HCT116 (cell line): ENCODE measurements around the gene OOSP4A. TPM values are rescaled to one million over a fixed set of nuclear protein-coding genes. Genes with fewer than 3 reads are reported as not detected.

Experiments
- ATAC-seq: fragments of 200-7000 bp; cut with Tn5 transposase; 2 replicates; pipeline ENCODE4 v1.9.1; 2020; ENCODE audit warnings: mild to moderate bottlenecking, moderate library complexity
- BruUV-seq: library from RNA; stranded (reverse); fragments of 400-500 nt; replicated peaks from 2 replicates; lab custom pipeline; 2021; lab: Mats Ljungman, UMichigan
- CTCF ChIA-PET: fragments of 300-600 bp; sonication (Branson Sonifier 250); formaldehyde crosslinking; loops from one replicate; lab custom pipeline; 2021; ENCODE audit warnings: antibody characterized with exemption; lab: Charles Lee
- POLR2A ChIA-PET: fragments of 300-600, 350-600 bp; sonication (Branson Sonifier 250); formaldehyde crosslinking; loops from one replicate; lab custom pipeline; 2021; ENCODE audit warnings: antibody characterized with exemption; lab: Charles Lee
- RAD21 ChIA-PET, 2 experiments: fragments of 300-600 bp; sonication (Branson Sonifier 250); formaldehyde crosslinking; loops; one replicate each; lab custom pipeline; 2023; ENCODE audit warnings: low total read pairs in 2 of 2; ENCODE audit not compliant: uncharacterized antibody in 2 of 2, unreplicated experiment in 2 of 2, low non-redundant PET in 1 of 2; lab: Charles Lee
- DNase-seq: peaks from one replicate; pipeline ENCODE4 v3.0.0-alpha.2; 2010; ENCODE audit warnings: low read depth, low spot score
- H2AFZ ChIP-seq: fragments of 200-600 bp; shearing (Covaris generic), sonication (generic); 2 replicates; pipeline ENCODE4 v1.6.1; 2017; ENCODE audit warnings: low read depth, mixed run types, mixed read lengths, antibody characterized with exemption, low read length; ENCODE audit not compliant: poor library complexity, severe bottlenecking
- H3K27ac ChIP-seq: 2 replicates; pipeline ENCODE4 v1.5.1; 2012; ENCODE audit warnings: low read depth, low read length
- H3K27me3 ChIP-seq: fragments of 200-600 bp; sonication (generic); 2 replicates; pipeline ENCODE4 v1.6.1; 2016; ENCODE audit warnings: mixed run types, low read length, mixed read lengths; ENCODE audit not compliant: insufficient read depth
- H3K36me3 ChIP-seq, 2 experiments: fragments of 200-500 bp in 1 of 2; fragments of 200-600 bp in 1 of 2; sonication (Bioruptor generic) in 1 of 2; sonication (generic) in 1 of 2; 2 replicates each; pipeline versions ENCODE4 v1.5.1 to v1.6.1; 2014 to 2016; ENCODE audit warnings: low read length in 2 of 2, inconsistent platforms in 1 of 2, mixed read lengths in 1 of 2, mixed run types in 1 of 2; ENCODE audit not compliant: insufficient read depth in 2 of 2, control insufficient read depth in 1 of 2
- H3K4me1 ChIP-seq, 2 experiments: fragments of 200-600 bp in 1 of 2; sonication (generic) in 1 of 2; 2 replicates each; pipeline versions ENCODE4 v1.5.1 to v1.6.1; 2012 to 2017; ENCODE audit warnings: low read length in 2 of 2, inconsistent platforms in 1 of 2, mild to moderate bottlenecking in 1 of 2, mixed read lengths in 1 of 2, mixed run types in 1 of 2, moderate library complexity in 1 of 2; ENCODE audit not compliant: insufficient read depth in 2 of 2, control insufficient read depth in 1 of 2
- H3K4me2 ChIP-seq: fragments of 200-600 bp; sonication (generic); 2 replicates; pipeline ENCODE4 v1.6.1; 2017; ENCODE audit warnings: mixed run types, low read length, mixed read lengths
- H3K4me3 ChIP-seq, 2 experiments: fragments of 200-600 bp in 1 of 2; sonication (generic) in 1 of 2; replicated peaks in 1 of 2; 2 replicates each; pipeline ENCODE4 v1.5.1; 2011 to 2016; ENCODE audit warnings: low read length in 2 of 2, control low read depth in 1 of 2, low read depth in 1 of 2, mild to moderate bottlenecking in 1 of 2, mixed read lengths in 1 of 2, mixed run types in 1 of 2
- H3K79me2 ChIP-seq: fragments of 200-600 bp; sonication (generic); 2 replicates; pipeline ENCODE4 v1.6.1; 2017; ENCODE audit warnings: mild to moderate bottlenecking, mixed run types, low read length, moderate library complexity, mixed read lengths; ENCODE audit not compliant: insufficient read depth
- H3K9ac ChIP-seq: fragments of 200-600 bp; sonication (generic); 2 replicates; pipeline ENCODE4 v1.6.1; 2016; ENCODE audit warnings: low read length, mixed read lengths
- H3K9me2 ChIP-seq: fragments of 200-600 bp; sonication (generic), shearing (Covaris generic); 2 replicates; pipeline ENCODE4 v1.6.1; 2017; ENCODE audit warnings: mixed run types, mild to moderate bottlenecking, moderate library complexity; ENCODE audit not compliant: insufficient read depth
- H3K9me3 ChIP-seq, 2 experiments: fragments of 200-500 bp in 1 of 2; fragments of 200-600 bp in 1 of 2; sonication (Bioruptor generic) in 1 of 2; sonication (generic) in 1 of 2; 2 replicates each; pipeline ENCODE4 v1.6.1; 2014 to 2017; ENCODE audit warnings: low read length in 2 of 2, mixed read lengths in 2 of 2, inconsistent platforms in 1 of 2, low read depth in 1 of 2, mild to moderate bottlenecking in 1 of 2, mixed run types in 1 of 2, moderate library complexity in 1 of 2; ENCODE audit not compliant: control insufficient read depth in 1 of 2, insufficient read depth in 1 of 2
- H4K20me1 ChIP-seq: fragments of 200-600 bp; sonication (generic), shearing (Covaris generic); 2 replicates; pipeline ENCODE4 v1.6.1; 2017; ENCODE audit warnings: mixed run types, mild to moderate bottlenecking, moderate library complexity; ENCODE audit not compliant: insufficient read depth
- CBX3 ChIP-seq: IDR thresholded peaks from 2 replicates; pipeline ENCODE4 v1.6.1; 2012; ENCODE audit warnings: low read depth
- CEBPB ChIP-seq: IDR thresholded peaks from 2 replicates; pipeline ENCODE4 v1.6.1; 2012; ENCODE audit warnings: low read depth
- EGR1 ChIP-seq: IDR thresholded peaks from 2 replicates; pipeline ENCODE4 v1.6.1; 2012; ENCODE audit warnings: low read depth
- ELF1 ChIP-seq: IDR thresholded peaks from 2 replicates; pipeline ENCODE4 v1.6.1; 2012; ENCODE audit warnings: low read depth, borderline replicate concordance
- EZH2 ChIP-seq: fragments of 200-600 bp; sonication (generic); IDR thresholded peaks from 2 replicates; pipeline ENCODE4 v1.6.1; 2017; ENCODE audit warnings: antibody characterized with exemption, mixed run types
- EZH2phosphoT487 ChIP-seq: fragments of 200-600 bp; IDR thresholded peaks from 2 replicates; pipeline ENCODE4 v1.6.1; 2018; ENCODE audit warnings: antibody characterized with exemption, borderline replicate concordance
- JUND ChIP-seq: IDR thresholded peaks from 2 replicates; pipeline ENCODE4 v1.6.1; 2012
- POLR2A ChIP-seq: IDR thresholded peaks from 2 replicates; pipeline ENCODE4 v1.7.0; 2011; ENCODE audit warnings: borderline replicate concordance; ENCODE audit not compliant: insufficient read depth, insufficient read length; ENCODE audit errors: extremely low read depth
- POLR2AphosphoS5 ChIP-seq: IDR thresholded peaks from 2 replicates; pipeline ENCODE4 v1.6.1; 2011; ENCODE audit warnings: mild to moderate bottlenecking, low read depth, low read length, moderate library complexity
- RAD21 ChIP-seq: IDR thresholded peaks from 2 replicates; pipeline ENCODE4 v1.6.1; 2012; ENCODE audit warnings: low read depth, mild to moderate bottlenecking
- SIN3A ChIP-seq: IDR thresholded peaks from 2 replicates; pipeline ENCODE4 v1.6.1; 2012; ENCODE audit warnings: low read depth
- SP1 ChIP-seq: IDR thresholded peaks from 2 replicates; pipeline ENCODE4 v1.6.1; 2012; ENCODE audit warnings: low read depth
- SRF ChIP-seq: IDR thresholded peaks from 2 replicates; pipeline ENCODE4 v1.6.1; 2012; ENCODE audit warnings: low read depth
- TCF7L2 ChIP-seq: IDR thresholded peaks from 2 replicates; pipeline ENCODE4 v1.7.0; 2011; ENCODE audit warnings: borderline replicate concordance, inconsistent platforms; ENCODE audit not compliant: insufficient read depth, insufficient read length; ENCODE audit errors: extremely low read depth
- YY1 ChIP-seq: IDR thresholded peaks from 2 replicates; pipeline ENCODE4 v1.6.1; 2011; ENCODE audit warnings: low read length, low read depth, moderate library complexity, mild to moderate bottlenecking; ENCODE audit not compliant: insufficient replicate concordance; ENCODE audit errors: extremely low read depth
- ZNF274 ChIP-seq: fragments of 200-500 bp; sonication (Bioruptor generic); IDR thresholded peaks from 2 replicates; pipeline ENCODE4 v1.6.1; 2014; ENCODE audit warnings: mild to moderate bottlenecking, low read depth, low read length, inconsistent platforms
- intact Hi-C: fragments of 100-400 bp; cut with micrococcal nuclease; formaldehyde crosslinking; loops from 2 replicates; pipeline ENCODE4 v1.10.0; 2022
- total RNA-seq: library from RNA; stranded (reverse); gene quantifications from one replicate; pipeline ENCODE4 v1.2.1, GENCODE V29; 2021; ENCODE audit not compliant: unreplicated experiment
- TF ChIP-seq, protein P1 (sequence below): IDR thresholded peaks from 2 replicates; pipeline ENCODE4 v1.6.1; 2011; ENCODE audit warnings: mild to moderate bottlenecking, low read length, moderate library complexity; ENCODE audit not compliant: insufficient replicate concordance; ENCODE audit errors: extremely low read depth
- TF ChIP-seq, protein P2 (sequence below): IDR thresholded peaks from 2 replicates; pipeline ENCODE4 v1.6.1; 2012

The OOSP4A gene
- total RNA-seq, 1 experiment from 2014 or later: not detected

DNA sequence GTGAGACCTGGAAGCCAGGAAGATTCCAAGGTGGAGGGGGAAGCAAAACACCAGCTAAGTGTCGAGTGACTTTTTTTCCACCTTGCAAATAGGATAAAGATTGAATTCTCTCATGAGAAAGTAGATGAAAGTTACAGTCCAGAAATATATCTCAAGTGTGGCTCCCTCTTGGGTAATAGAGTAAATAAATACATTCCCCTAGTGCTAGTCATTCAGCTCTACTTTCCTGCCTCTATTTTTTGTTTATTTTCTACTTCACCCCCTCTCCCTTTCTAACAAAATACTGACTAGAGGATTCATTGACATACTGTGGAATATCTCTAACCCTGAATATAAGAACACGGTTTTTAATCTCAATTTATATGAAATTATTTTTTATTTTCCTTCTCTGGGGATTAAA lies 34.0 kb downstream of the OOSP4A start:
- intact Hi-C loops: no loop called here
- no peak for TF ChIP-seq TCF7L2
- no peak for TF ChIP-seq EZH2
- TF ChIP-seq RAD21: no peak
- no peaks in the 10 kb centered on the region for H3K36me3 ChIP-seq
- no TSS peak for BruUV-seq
- no peak overlapping the region for H2AFZ ChIP-seq
- H4K20me1 ChIP-seq: no peaks in the 10 kb centered on the region
- H3K4me1 ChIP-seq: no peaks in the 10 kb centered on the region
- RAD21 ChIA-PET: no interaction called here
- no peak overlapping the region for H3K27ac ChIP-seq
- no peak overlapping the region for H3K4me2 ChIP-seq
- H3K27me3 ChIP-seq: no peaks in the 10 kb centered on the region
- H3K79me2 ChIP-seq: no peaks in the 10 kb centered on the region
- CTCF ChIA-PET: no interaction called here
- H3K9me3 ChIP-seq: no peaks in the 10 kb centered on the region
- no peak for ATAC-seq
- POLR2A ChIA-PET: no interaction called here
- DNase-seq: no peak
- no peak overlapping the region for H3K9ac ChIP-seq
- no peak overlapping the region for H3K4me3 ChIP-seq
- no peaks in the 10 kb centered on the region for H3K9me2 ChIP-seq

GRCh38 chr11:59999691-60000090 lies 35.9 kb downstream of the OOSP4A start:
- no peaks in the 10 kb centered on the region for H3K9me3 ChIP-seq
- H4K20me1 ChIP-seq: no peaks in the 10 kb centered on the region
- no peaks in the 10 kb centered on the region for H3K4me1 ChIP-seq
- ATAC-seq (no peak), DNase-seq (no peak)
- no peaks in the 10 kb centered on the region for H3K79me2 ChIP-seq
- H3K36me3 ChIP-seq: no peaks in the 10 kb centered on the region
- intact Hi-C loops: no loop called here
- H3K27me3 ChIP-seq: no peaks in the 10 kb centered on the region
- no TSS peak for BruUV-seq
- POLR2A ChIA-PET: no interaction called here
- no peak overlapping the region for H3K4me2 ChIP-seq
- H3K27ac ChIP-seq: no peak overlapping the region
- no peak overlapping the region for H3K9ac ChIP-seq
- TF ChIP-seq SP1: no peak
- no peak for TF ChIP-seq POLR2A
- TF ChIP-seq POLR2AphosphoS5: no peak
- TF ChIP-seq SRF: no peak
- TF ChIP-seq EGR1: no peak
- TF ChIP-seq YY1: no peak
- no peak for TF ChIP-seq CEBPB
- TF ChIP-seq JUND: no peak
- TF ChIP-seq SIN3A: no peak
- TF ChIP-seq CBX3: no peak
- no peak for TF ChIP-seq ZNF274
- TF ChIP-seq TCF7L2: no peak
- no peak for TF ChIP-seq ELF1
- TF ChIP-seq EZH2phosphoT487: no peak
- TF ChIP-seq EZH2: no peak
- TF ChIP-seq, protein P1, sequence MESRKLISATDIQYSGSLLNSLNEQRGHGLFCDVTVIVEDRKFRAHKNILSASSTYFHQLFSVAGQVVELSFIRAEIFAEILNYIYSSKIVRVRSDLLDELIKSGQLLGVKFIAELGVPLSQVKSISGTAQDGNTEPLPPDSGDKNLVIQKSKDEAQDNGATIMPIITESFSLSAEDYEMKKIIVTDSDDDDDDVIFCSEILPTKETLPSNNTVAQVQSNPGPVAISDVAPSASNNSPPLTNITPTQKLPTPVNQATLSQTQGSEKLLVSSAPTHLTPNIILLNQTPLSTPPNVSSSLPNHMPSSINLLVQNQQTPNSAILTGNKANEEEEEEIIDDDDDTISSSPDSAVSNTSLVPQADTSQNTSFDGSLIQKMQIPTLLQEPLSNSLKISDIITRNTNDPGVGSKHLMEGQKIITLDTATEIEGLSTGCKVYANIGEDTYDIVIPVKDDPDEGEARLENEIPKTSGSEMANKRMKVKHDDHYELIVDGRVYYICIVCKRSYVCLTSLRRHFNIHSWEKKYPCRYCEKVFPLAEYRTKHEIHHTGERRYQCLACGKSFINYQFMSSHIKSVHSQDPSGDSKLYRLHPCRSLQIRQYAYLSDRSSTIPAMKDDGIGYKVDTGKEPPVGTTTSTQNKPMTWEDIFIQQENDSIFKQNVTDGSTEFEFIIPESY: no peak
- TF ChIP-seq, protein P2, sequence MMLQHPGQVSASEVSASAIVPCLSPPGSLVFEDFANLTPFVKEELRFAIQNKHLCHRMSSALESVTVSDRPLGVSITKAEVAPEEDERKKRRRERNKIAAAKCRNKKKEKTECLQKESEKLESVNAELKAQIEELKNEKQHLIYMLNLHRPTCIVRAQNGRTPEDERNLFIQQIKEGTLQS: no peak
- CTCF ChIA-PET: no interaction called here
- no peaks in the 10 kb centered on the region for H3K9me2 ChIP-seq
- RAD21 ChIA-PET: no interaction called here
- no peak overlapping the region for H2AFZ ChIP-seq
- no peak overlapping the region for H3K4me3 ChIP-seq
